ENCODE data around the gene VAV2. TPM values are rescaled to one million over a fixed set of nuclear protein-coding genes. Genes with fewer than 3 reads are reported as not detected.

The VAV2 gene
- polyA plus RNA-seq, 1 experiment = 9.0 TPM

- CTCF ChIA-PET = no interaction called here
- DNase-seq (ENCODE audit: low read depth, low spot score) = no peak
- no peak overlapping the region for H3K27ac ChIP-seq (ENCODE audit: low read depth, low read length)
Measured at GRCh38 chr9:133818444-133818843, 173.7 kb downstream of the VAV2 start.

GRCh38 chr9:133815781-133816180 is 176.3 kb downstream of the VAV2 start:
- H3K27ac ChIP-seq (ENCODE audit: low read depth, low read length) = no peak overlapping the region
- no peak overlapping the region for H3K4me3 ChIP-seq (ENCODE audit: low read depth, low read length)
- no peak for DNase-seq (ENCODE audit: low read depth, low spot score)
- H3K27me3 ChIP-seq (ENCODE audit: control insufficient read depth, insufficient read depth, low read length) = no peaks in the 10 kb centered on the region
- H3K9me3 ChIP-seq (ENCODE audit: control insufficient read depth, insufficient read depth, low read length) = no peaks in the 10 kb centered on the region; the same call in 1 of the 2 replicates
- ChIA-PET POLR2A (no interaction called here), CTCF (interaction anchor here (0.7 to 1.1 kb wide), 2 partner anchors 178 to 179 kb away, joined by 3 to 4 read pairs; no protein-coding TSS in a partner anchor)
- TF ChIP-seq CTCF (IDR thresholded peaks at IDR 0.05; ENCODE audit: low read depth, low read length) = no peak

More at GRCh38 chr9:133818444-133818843, 173.7 kb downstream of the VAV2 start:
- Histone ChIP-seq H3K9me3 (ENCODE audit: control insufficient read depth, insufficient read depth, low read length) (no peaks in the 10 kb centered on the region; the same call in 1 of the 2 replicates), H3K27me3 (ENCODE audit: control insufficient read depth, insufficient read depth, low read length) (no peaks in the 10 kb centered on the region), H3K4me3 (ENCODE audit: low read depth, low read length) (no peak overlapping the region)
- POLR2A ChIA-PET = interaction anchor here (0.6 kb wide), 1 partner anchor 13 kb away, joined by 4 read pairs; no protein-coding TSS in a partner anchor
- TF ChIP-seq CTCF (IDR thresholded peaks at IDR 0.05; ENCODE audit: low read depth, low read length) = no peak

- DNase-seq (ENCODE audit: low read depth, low spot score) = no peak
- no peak for TF ChIP-seq CTCF (IDR thresholded peaks at IDR 0.05; ENCODE audit: low read depth, low read length)
- ChIA-PET CTCF (interaction anchor here (0.7 to 1.1 kb wide), 2 partner anchors 179 to 180 kb away, joined by 3 to 4 read pairs; no protein-coding TSS in a partner anchor), POLR2A (interaction anchor here (0.6 kb wide), 1 partner anchor 1666 kb away, joined by 3 read pairs; no protein-coding TSS in a partner anchor)
- H3K27me3 ChIP-seq (ENCODE audit: control insufficient read depth, insufficient read depth, low read length) = no peaks in the 10 kb centered on the region
- no peak overlapping the region for H3K4me3 ChIP-seq (ENCODE audit: low read depth, low read length)
- no peak overlapping the region for H3K27ac ChIP-seq (ENCODE audit: low read depth, low read length)
- no peaks in the 10 kb centered on the region; the same call in 1 of the 2 replicates for H3K9me3 ChIP-seq (ENCODE audit: control insufficient read depth, insufficient read depth, low read length)
Measured at GRCh38 chr9:133814586-133815208, 177.4 kb downstream of the VAV2 start.

GRCh38 chr9:133813749-133814585 is 178.2 kb downstream of the VAV2 start:
- Histone ChIP-seq H3K27me3 (ENCODE audit: control insufficient read depth, insufficient read depth, low read length) (no peaks in the 10 kb centered on the region), H3K4me3 (ENCODE audit: low read depth, low read length) (no peak overlapping the region), H3K9me3 (ENCODE audit: control insufficient read depth, insufficient read depth, low read length) (no peaks in the 10 kb centered on the region; the same call in 1 of the 2 replicates), H3K27ac (ENCODE audit: low read depth, low read length) (no peak overlapping the region)
- TF ChIP-seq CTCF (IDR thresholded peaks at IDR 0.05; ENCODE audit: low read depth, low read length) = no peak
- no peak for DNase-seq (ENCODE audit: low read depth, low spot score)
- CTCF ChIA-PET = no interaction called here
- POLR2A ChIA-PET = interaction anchor here (0.6 kb wide), 1 partner anchor 1666 kb away, joined by 3 read pairs; no protein-coding TSS in a partner anchor
